ENCODE data around the gene ATP8A2. TPM values are rescaled to one million over a fixed set of nuclear protein-coding genes. Genes with fewer than 3 reads are reported as not detected.

ATP8A2 gene
- polyA plus RNA-seq, 3 donors: not detected

DNA sequence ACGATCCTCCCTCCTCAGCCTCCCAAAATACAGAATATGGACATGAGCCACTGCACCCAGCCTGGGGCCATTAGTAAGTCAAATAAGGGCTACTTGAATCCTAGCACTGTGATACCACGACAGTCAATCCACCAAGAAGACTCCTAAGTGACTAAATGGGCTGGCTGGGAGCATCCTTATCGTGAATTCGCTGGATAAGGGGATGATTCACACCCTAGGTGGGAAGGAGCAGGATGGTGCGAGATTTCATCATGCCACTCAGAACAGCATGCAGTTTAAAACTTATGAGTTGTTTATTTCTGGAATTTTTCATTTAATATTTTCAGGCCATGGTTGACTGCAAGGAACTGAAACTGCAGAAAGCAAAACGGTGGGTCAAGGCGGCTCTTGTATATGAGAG is 30.2 kb downstream of the ATP8A2 start:
- H3K36me3 Mint-ChIP-seq: no peaks in the 10 kb centered on the region
- Histone ChIP-seq H3K4me1 (ENCODE audit: control insufficient read depth in 1 of 2, insufficient read depth in 2 of 2, low read length in 2 of 2) (no peaks in the 10 kb centered on the region), H3K79me2 (ENCODE audit: insufficient read depth, low read length) (no peaks in the 10 kb centered on the region), H3K9me3 (replicated peaks in 1 of 2; ENCODE audit: control insufficient read depth in 1 of 2, insufficient read depth in 1 of 2, low read length in 2 of 2) (peaks cover 0 to 5% of the 10 kb centered on the region in 2 donors), H3K9ac (ENCODE audit: insufficient read depth, low read length, poor library complexity, severe bottlenecking) (no peak overlapping the region), H4K20me1 (ENCODE audit: insufficient read depth, low read length) (no peaks in the 10 kb centered on the region), H3K36me3 (replicated peaks in 1 of 2; ENCODE audit: control insufficient read depth in 1 of 2, insufficient read depth in 2 of 2, low read length in 2 of 2) (no peaks in the 10 kb centered on the region), H3K4me3 (replicated peaks in 1 of 3; ENCODE audit: low read depth in 2 of 3, low read length in 3 of 3) (no peak overlapping the region), H3K27ac (ENCODE audit: low read depth in 1 of 2, low read length in 2 of 2) (no peak overlapping the region), H3K27me3 (ENCODE audit: control insufficient read depth in 2 of 2, insufficient read depth in 2 of 2, low read length in 2 of 2) (no peaks in the 10 kb centered on the region), H2AFZ (ENCODE audit: insufficient read depth, low read depth, low read length, poor library complexity, severe bottlenecking) (no peak overlapping the region), H3K4me2 (replicated peaks; ENCODE audit: extremely low read depth, low read length, poor library complexity, severe bottlenecking) (no peak overlapping the region)
- intact Hi-C loops (cut with micrococcal nuclease): no loop called here
- H3K9me3 Mint-ChIP-seq: peaks cover 3 to 16% (median 6%) of the 10 kb centered on the region in 7 donors
- no peaks in the 10 kb centered on the region for H3K4me1 Mint-ChIP-seq
- H3K27me3 Mint-ChIP-seq (ENCODE audit: low read depth in 3 of 3): peaks cover 1 to 10% (median 3%) of the 10 kb centered on the region in 3 donors
- DNase-seq: no peak
- H3K4me3 Mint-ChIP-seq: no peak overlapping the region
- H3K27ac Mint-ChIP-seq: peak overlapping the region in 1 of 7 donors; percentile 21
- WGBS (ENCODE audit: insufficient coverage): 94% methylated on average over 5 of the region's 7 CpGs
- TF ChIP-seq CTCF (IDR thresholded peaks at IDR 0.05): no peak

- Histone ChIP-seq H3K4me2 (replicated peaks; ENCODE audit: extremely low read depth, low read length, poor library complexity, severe bottlenecking) (no peak overlapping the region), H4K20me1 (ENCODE audit: insufficient read depth, low read length) (no peaks in the 10 kb centered on the region), H3K27me3 (ENCODE audit: control insufficient read depth in 2 of 2, insufficient read depth in 2 of 2, low read length in 2 of 2) (no peaks in the 10 kb centered on the region), H3K27ac (ENCODE audit: low read depth in 1 of 2, low read length in 2 of 2) (no peak overlapping the region), H3K4me3 (replicated peaks in 1 of 3; ENCODE audit: low read depth in 2 of 3, low read length in 3 of 3) (no peak overlapping the region), H3K79me2 (ENCODE audit: insufficient read depth, low read length) (no peaks in the 10 kb centered on the region), H3K4me1 (ENCODE audit: control insufficient read depth in 1 of 2, insufficient read depth in 2 of 2, low read length in 2 of 2) (no peaks in the 10 kb centered on the region), H3K36me3 (replicated peaks in 1 of 2; ENCODE audit: control insufficient read depth in 1 of 2, insufficient read depth in 2 of 2, low read length in 2 of 2) (no peaks in the 10 kb centered on the region), H3K9me3 (replicated peaks in 1 of 2; ENCODE audit: control insufficient read depth in 1 of 2, insufficient read depth in 1 of 2, low read length in 2 of 2) (peaks cover 0 to 3% of the 10 kb centered on the region in 2 donors), H2AFZ (ENCODE audit: insufficient read depth, low read depth, low read length, poor library complexity, severe bottlenecking) (no peak overlapping the region), H3K9ac (ENCODE audit: insufficient read depth, low read length, poor library complexity, severe bottlenecking) (no peak overlapping the region)
- Mint-ChIP-seq H3K9me3 (peaks cover 0 to 6% (median 2%) of the 10 kb centered on the region in 7 donors), H3K4me3 (no peak overlapping the region), H3K27ac (no peak overlapping the region), H3K27me3 (ENCODE audit: low read depth in 3 of 3) (peaks cover 1 to 6% (median 2%) of the 10 kb centered on the region in 3 donors), H3K36me3 (no peaks in the 10 kb centered on the region), H3K4me1 (no peaks in the 10 kb centered on the region)
- WGBS (ENCODE audit: insufficient coverage): 100% methylated on average over 1 of the region's 1 CpG
- intact Hi-C loops (cut with micrococcal nuclease): no loop called here
- DNase-seq: no peak
- TF ChIP-seq CTCF (IDR thresholded peaks at IDR 0.05): no peak
Observed at GRCh38 chr13:25406377-25406776, 34.6 kb downstream of the ATP8A2 start.

Measured in CD14-positive monocyte (primary cell).